LNCaP clone FGC (cell line): ENCODE results near the gene OR7G2.

Experiments
- DNase-seq: peaks from one replicate; pipeline ENCODE4 v3.0.0-alpha.2; 2011; ENCODE audit warnings: low read depth
- H3K4me3 ChIP-seq: 2 replicates; pipeline ENCODE4 v1.5.1; 2011; ENCODE audit warnings: mild to moderate bottlenecking, low read depth, low read length, control low read depth
- TF ChIP-seq, protein P1 (sequence below): IDR thresholded peaks from 2 replicates; pipeline ENCODE4 v1.5.1; 2012; ENCODE audit warnings: mild to moderate bottlenecking; ENCODE audit not compliant: control insufficient read depth, insufficient read depth; ENCODE audit errors: extremely low read depth

OR7G2 gene

DNA sequence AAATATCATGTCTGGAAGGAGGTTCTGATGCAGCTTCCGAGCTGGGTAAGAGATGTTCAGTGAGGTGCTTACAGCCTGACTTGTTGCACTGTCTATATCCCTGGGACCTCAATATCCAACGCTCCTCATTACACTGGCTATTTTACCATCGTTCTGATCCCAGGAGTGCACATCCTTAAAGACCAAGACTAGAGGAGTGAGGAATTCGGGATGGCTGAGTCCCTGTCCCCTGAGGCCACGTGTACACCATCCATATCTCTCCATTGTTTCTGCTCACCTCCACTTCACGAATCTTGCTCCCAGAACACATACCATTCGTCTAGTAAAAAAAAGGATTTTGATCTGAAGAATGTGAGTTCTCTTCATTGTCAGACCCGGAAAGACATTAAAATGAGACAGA lies at the start of gene OR7G2:
OR7G2 (minus strand) TSS at position 101 of the 400 bp plus-strand sequence. CDS start 4,232 bp downstream, outside the sequence.
- no peak for DNase-seq
- TF ChIP-seq, protein P1, sequence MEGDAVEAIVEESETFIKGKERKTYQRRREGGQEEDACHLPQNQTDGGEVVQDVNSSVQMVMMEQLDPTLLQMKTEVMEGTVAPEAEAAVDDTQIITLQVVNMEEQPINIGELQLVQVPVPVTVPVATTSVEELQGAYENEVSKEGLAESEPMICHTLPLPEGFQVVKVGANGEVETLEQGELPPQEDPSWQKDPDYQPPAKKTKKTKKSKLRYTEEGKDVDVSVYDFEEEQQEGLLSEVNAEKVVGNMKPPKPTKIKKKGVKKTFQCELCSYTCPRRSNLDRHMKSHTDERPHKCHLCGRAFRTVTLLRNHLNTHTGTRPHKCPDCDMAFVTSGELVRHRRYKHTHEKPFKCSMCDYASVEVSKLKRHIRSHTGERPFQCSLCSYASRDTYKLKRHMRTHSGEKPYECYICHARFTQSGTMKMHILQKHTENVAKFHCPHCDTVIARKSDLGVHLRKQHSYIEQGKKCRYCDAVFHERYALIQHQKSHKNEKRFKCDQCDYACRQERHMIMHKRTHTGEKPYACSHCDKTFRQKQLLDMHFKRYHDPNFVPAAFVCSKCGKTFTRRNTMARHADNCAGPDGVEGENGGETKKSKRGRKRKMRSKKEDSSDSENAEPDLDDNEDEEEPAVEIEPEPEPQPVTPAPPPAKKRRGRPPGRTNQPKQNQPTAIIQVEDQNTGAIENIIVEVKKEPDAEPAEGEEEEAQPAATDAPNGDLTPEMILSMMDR = no peak
- no peak within 1 kb of the TSS for H3K4me3 ChIP-seq

DNA sequence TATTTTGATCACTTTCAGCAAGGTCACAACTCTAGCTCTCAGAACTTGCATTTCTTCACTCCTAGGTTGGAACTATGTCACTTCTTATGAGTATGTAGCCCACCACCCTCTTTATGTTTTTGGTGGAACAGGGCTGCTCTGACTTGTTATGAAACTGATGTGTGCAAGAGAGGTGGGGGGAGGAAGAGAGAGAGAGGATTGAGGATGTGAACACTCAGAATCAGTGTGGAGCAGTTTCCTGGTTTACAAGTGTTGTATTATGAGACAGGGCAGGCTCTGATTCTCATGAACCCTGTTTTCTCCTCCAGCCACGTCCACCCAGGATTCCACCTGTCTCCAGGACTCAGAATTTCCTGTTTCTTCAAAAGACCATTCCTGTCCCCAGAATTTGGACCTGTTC lies 49.0 kb upstream of the OR7G2 start:
- no peak for DNase-seq
- H3K4me3 ChIP-seq = no peak overlapping the region
- TF ChIP-seq, protein P1 = no peak

DNA sequence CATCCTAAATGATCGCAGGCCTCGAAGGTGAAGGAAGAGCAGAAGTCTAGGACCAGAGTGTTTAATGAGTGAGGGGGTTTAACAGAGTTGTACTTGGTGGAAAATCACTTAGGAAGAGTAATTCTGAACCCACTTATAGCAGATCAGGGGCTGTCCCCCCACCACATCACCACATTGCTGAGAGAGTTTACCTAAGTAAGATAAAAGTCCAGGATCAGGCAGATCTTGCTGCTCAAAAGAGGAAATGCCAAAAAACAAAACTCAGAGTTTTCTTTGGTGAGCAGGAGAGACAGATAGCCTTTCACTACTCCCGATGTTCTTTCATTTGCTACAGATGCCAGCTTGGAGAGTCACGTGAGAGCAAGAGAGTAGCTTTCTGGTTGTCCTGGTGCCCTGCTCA lies 48.3 kb upstream of the OR7G2 start:
- no peak overlapping the region for H3K4me3 ChIP-seq
- TF ChIP-seq, protein P1 = no peak
- DNase-seq = no peak

DNA sequence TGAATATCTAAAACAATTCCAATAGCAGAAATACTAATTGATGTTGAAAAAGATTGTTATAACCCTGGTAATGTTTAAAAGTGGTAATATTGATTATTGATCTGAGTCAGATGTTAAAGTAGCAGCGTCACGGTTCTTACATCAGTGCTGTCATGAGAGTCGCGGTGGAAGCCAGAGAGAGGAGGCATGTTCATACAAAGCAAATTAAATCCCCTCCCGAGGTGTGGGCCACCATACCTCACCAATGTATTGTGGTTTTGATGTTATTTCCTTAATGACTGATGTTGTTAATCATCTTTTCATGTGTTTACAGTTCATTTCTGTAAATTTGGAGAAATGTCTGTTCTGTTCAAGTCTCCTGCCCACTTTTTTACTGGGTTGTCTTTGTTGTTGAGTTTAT lies 44.1 kb upstream of the OR7G2 start:
- DNase-seq = no peak
- TF ChIP-seq, protein P1 = no peak
- H3K4me3 ChIP-seq = no peak overlapping the region

DNA sequence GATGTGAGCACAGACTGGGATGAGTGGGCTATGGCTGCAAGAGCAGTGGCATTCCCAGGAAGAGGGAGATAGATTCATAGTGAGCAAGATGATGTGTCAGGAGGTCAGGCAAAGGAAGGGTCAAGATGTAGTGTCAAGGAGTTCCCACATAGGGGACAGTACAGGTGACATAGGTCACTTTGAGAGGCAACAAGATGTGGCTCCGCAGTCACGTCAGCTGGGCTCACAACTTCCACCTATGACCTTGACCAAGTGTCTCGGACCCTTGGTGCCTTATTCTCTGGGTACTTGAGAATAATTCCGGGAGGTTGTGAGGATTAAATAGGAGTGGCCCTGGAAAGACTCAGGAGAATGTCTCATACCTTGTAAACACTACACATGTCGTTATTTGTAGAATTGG lies 43.4 kb upstream of the OR7G2 start:
- DNase-seq = no peak
- H3K4me3 ChIP-seq = no peak overlapping the region
- TF ChIP-seq, protein P1 = no peak

DNA sequence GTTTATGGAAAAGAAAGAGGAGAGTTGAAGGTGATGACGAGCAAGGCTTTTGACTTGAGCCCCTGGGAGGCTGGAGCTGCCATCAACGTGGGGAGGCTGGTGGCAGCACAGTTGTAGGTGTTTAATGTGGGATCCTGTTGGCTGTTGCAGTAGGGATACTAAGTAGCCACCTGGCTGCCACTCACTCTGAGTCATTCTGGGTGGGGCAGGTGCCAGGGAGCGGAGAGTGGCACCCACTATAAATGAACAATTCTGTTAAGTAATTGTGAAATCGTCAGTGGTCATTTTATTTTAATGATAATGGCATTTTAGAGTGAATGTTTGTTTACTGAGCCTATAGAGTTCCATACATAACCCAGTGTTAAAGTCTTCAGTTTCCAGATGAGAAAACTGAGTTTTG lies 42.7 kb upstream of the OR7G2 start:
- TF ChIP-seq, protein P1 = no peak
- no peak for DNase-seq

DNA sequence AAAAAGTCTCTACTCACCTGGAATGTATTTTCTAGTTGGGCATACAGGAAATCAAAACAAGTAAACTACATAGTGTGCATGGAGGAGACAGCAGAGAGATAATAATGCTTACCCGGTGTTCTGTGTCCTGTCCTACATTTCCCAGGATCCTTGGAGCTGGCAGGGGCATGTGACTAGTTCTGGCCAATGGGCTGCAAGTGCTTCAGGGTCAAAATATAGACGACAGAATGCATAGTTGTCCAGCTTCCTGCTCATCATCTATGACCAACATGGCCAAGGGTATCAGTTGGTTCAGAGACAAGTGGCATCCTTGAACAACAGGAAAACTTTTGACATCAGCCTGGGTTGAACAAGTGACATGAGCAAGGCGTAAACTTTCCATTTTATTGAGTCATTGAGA lies 41.4 kb upstream of the OR7G2 start:
- no peak for DNase-seq
- TF ChIP-seq, protein P1 = no peak
- H3K4me3 ChIP-seq = no peak overlapping the region

More for the DNA sequence above, 42.7 kb upstream of the OR7G2 start:
- H3K4me3 ChIP-seq = no peak overlapping the region
